GM06990 (cell line): Measurements from ENCODE around the gene FILIP1.

Source experiments
- DNase-seq: peaks from one replicate; pipeline ENCODE4 v3.0.0-alpha.2; 2011; ENCODE audit not compliant: insufficient read length; ENCODE audit errors: extremely low read depth
- H3K27me3 ChIP-seq: replicated peaks from 2 replicates; pipeline ENCODE4 v1.6.0; 2011; ENCODE audit warnings: low read length; ENCODE audit not compliant: control insufficient read depth, insufficient read depth
- H3K36me3 ChIP-seq: 2 replicates; pipeline ENCODE4 v1.5.1; 2011; ENCODE audit warnings: low read length; ENCODE audit not compliant: control insufficient read depth, insufficient read depth
- H3K4me3 ChIP-seq: replicated peaks from 2 replicates; pipeline ENCODE4 v1.5.1; 2011; ENCODE audit warnings: low read depth, mild to moderate bottlenecking, control low read depth, low read length
- TF ChIP-seq, protein P1 (sequence below): IDR thresholded peaks from 2 replicates; pipeline ENCODE4 v1.5.1; 2011; ENCODE audit warnings: low read length, control low read depth, mild to moderate bottlenecking, inconsistent platforms; ENCODE audit not compliant: insufficient read depth, poor library complexity, severe bottlenecking

Gene FILIP1

DNA sequence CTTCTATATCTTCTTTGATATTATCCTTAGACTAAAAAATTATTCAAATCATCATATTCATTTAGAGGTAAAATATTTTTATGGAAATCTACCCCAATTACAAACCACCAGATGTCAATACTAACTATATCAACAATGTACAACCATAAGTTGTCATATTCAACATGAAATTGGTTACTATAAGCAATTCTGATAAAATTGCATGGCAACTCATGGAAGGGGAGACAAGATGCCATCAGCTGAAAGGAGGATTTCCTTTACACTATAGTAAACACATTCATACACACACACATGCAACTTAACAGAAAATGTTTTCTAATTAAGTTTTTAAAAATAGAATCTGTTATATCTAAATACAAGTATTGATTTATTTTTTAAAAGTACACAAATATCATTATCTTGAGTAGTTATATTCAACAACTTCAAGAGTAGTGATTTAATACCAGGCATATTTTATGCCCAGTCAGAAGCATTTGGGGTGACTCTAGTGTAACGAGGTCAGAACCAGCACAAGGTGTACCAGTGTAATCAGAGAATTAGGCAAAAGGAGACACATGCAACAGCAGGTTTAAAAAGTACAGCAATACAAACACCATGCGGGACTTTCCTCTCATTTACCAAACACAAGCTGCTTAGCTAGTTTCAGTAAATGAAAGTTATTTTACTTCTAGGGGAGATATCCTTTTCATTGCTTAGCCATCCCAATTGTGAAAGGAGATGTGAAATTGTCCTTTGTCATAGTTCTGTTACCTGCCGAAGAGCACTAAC is 1.0 kb downstream of the FILIP1 start:
- H3K27me3 ChIP-seq = no peaks in the 10 kb centered on the region
- no peak overlapping the region for H3K4me3 ChIP-seq

DNA sequence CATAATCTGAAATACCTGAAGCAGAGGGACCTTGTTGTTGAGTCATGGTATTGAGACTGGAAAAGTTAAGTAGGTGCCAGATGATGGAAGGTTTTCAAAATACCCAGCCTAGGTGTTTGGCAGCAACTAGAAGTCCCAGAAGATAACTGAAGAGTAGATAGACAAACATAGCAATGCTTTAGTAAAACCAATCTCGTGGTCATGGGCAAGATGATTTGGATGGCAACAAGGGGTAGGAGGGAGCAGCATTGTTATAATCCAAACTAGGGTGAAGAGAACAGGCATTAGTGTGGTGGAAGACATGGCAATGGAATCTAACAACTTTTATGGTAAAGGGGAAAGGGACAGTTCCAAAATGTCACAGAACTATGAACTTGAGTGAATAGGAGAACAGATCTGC is 2.3 kb downstream of the FILIP1 start:
- TF ChIP-seq, protein P1, sequence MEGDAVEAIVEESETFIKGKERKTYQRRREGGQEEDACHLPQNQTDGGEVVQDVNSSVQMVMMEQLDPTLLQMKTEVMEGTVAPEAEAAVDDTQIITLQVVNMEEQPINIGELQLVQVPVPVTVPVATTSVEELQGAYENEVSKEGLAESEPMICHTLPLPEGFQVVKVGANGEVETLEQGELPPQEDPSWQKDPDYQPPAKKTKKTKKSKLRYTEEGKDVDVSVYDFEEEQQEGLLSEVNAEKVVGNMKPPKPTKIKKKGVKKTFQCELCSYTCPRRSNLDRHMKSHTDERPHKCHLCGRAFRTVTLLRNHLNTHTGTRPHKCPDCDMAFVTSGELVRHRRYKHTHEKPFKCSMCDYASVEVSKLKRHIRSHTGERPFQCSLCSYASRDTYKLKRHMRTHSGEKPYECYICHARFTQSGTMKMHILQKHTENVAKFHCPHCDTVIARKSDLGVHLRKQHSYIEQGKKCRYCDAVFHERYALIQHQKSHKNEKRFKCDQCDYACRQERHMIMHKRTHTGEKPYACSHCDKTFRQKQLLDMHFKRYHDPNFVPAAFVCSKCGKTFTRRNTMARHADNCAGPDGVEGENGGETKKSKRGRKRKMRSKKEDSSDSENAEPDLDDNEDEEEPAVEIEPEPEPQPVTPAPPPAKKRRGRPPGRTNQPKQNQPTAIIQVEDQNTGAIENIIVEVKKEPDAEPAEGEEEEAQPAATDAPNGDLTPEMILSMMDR = no peak
- no peak for DNase-seq
- Histone ChIP-seq H3K27me3 (no peaks in the 10 kb centered on the region), H3K4me3 (no peak overlapping the region), H3K36me3 (no peaks in the 10 kb centered on the region)

More for the DNA sequence above, 1.0 kb downstream of the FILIP1 start:
- TF ChIP-seq, protein P1 = no peak
- no peaks in the 10 kb centered on the region for H3K36me3 ChIP-seq
- peak; percentile 44 for DNase-seq

DNA sequence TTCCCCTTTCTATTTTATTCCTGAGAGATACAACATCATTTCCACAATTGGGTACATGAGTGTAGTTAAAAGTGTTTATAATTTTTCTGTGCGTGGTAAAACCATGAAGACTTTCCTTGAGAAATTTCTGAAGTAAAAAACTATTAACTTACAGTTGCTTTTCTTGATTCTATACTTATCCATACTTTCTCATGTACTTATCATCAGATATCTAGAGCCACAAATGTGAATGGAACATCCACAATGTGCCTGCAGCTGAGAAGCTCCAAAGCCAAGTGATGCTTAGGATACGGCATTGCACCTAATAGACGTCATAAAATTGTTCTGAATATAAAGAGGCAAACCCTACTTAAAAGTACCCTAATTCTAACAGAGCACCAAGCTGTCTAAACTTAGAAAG is 2.9 kb downstream of the FILIP1 start:
- Histone ChIP-seq H3K4me3 (no peak overlapping the region), H3K36me3 (no peaks in the 10 kb centered on the region), H3K27me3 (no peaks in the 10 kb centered on the region)
- DNase-seq = no peak
- TF ChIP-seq, protein P1 = no peak

DNA sequence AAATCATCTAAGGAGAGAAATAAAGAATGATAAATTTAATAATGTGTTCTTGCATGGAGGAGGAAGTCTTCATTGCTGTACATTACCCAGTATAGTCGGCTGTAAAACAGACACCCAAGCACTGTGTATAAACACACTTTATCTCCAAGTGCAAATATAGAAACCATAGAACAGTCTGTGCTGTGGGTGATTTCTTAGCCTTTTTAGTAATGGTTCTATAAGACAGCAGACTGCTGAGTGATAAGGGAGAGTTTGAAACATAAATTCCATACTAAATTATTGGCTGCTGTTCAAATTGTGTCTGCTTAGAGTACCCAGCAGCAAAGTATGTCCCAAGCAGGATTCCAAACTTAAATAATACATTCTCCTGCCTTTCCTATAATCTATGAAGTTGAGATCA is 4.6 kb downstream of the FILIP1 start:
- Histone ChIP-seq H3K4me3 (no peak overlapping the region), H3K36me3 (no peaks in the 10 kb centered on the region), H3K27me3 (no peaks in the 10 kb centered on the region)
- DNase-seq = no peak
- TF ChIP-seq, protein P1 = no peak

DNA sequence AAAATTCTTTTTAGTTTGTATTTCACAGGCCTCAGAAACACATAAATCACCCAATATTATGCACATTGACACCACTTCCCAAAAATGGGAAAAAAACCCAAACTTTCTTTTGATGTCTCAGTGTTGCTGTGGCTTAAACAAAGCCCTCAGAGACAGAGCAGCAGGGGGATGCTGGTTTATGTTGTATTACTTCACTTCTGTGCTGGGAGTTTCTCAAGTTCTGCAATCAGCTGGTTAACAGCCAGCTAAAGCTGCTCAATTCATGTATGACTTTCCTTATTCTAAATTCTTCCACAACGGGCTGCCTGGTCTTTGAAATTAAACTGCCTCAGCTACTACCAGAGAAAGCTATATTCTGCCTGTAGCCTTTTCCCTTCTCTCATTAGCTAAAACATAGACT is 5.6 kb downstream of the FILIP1 start:
- no peaks in the 10 kb centered on the region for H3K27me3 ChIP-seq
- H3K4me3 ChIP-seq = no peak overlapping the region
- TF ChIP-seq, protein P1 = no peak
- DNase-seq = no peak
- H3K36me3 ChIP-seq = no peaks in the 10 kb centered on the region
